Caco-2 (cell line): ENCODE results near the gene GRIN1. TPM values are rescaled to one million over a fixed set of nuclear protein-coding genes. Genes with fewer than 3 reads are reported as not detected.

ENCODE experiments used
- BruUV-seq: library from RNA; stranded (reverse); fragments of 400-500 nt; replicated peaks from 2 replicates; lab custom pipeline; 2021; lab: Mats Ljungman, UMichigan
- CTCF ChIA-PET: fragments of 300-600 bp; sonication (Branson Sonifier 250); formaldehyde crosslinking; loops from one replicate; lab custom pipeline; 2022; ENCODE audit warnings: antibody characterized with exemption; lab: Charles Lee
- POLR2A ChIA-PET: fragments of 300-600 bp; sonication (Branson Sonifier 250); formaldehyde crosslinking; loops from one replicate; lab custom pipeline; 2022; ENCODE audit warnings: antibody characterized with exemption; lab: Charles Lee
- DNase-seq, 2 experiments: peaks; one replicate each; pipeline versions ENCODE4 v3.0.0 to v3.0.0-alpha.2; 2020 to 2022
- H3K27me3 ChIP-seq: replicated peaks from 2 replicates; pipeline ENCODE4 v1.6.0; 2011; ENCODE audit warnings: low read length; ENCODE audit not compliant: control insufficient read depth, insufficient read depth
- H3K36me3 ChIP-seq: 2 replicates; pipeline ENCODE4 v1.5.1; 2011; ENCODE audit warnings: low read length; ENCODE audit not compliant: control insufficient read depth, insufficient read depth
- H3K4me1 ChIP-seq: fragments of 250-450 bp; sonication (Bioruptor Pico); 2 replicates; pipeline ENCODE4 v1.5.1; 2020; ENCODE audit warnings: mild to moderate bottlenecking
- H3K4me3 ChIP-seq: 2 replicates; pipeline ENCODE4 v1.5.1; 2011; ENCODE audit warnings: low read depth, mild to moderate bottlenecking, control low read depth, low read length
- H3K9me3 ChIP-seq: fragments of 250-450 bp; sonication (Bioruptor Pico); 2 replicates; pipeline ENCODE4 v1.5.1; 2020; ENCODE audit warnings: mild to moderate bottlenecking, moderate library complexity
- H3K27ac Mint-ChIP-seq: one replicate; pipeline ENCODE4 v1.8.0; 2022; ENCODE audit warnings: mixed read lengths; ENCODE audit not compliant: unreplicated experiment
- H3K27me3 Mint-ChIP-seq: one replicate; pipeline ENCODE4 v1.8.0; 2022; ENCODE audit warnings: mixed read lengths; ENCODE audit not compliant: insufficient read depth, unreplicated experiment
- H3K36me3 Mint-ChIP-seq: one replicate; pipeline ENCODE4 v1.8.0; 2022; ENCODE audit warnings: mild to moderate bottlenecking, mixed read lengths; ENCODE audit not compliant: insufficient read depth, unreplicated experiment
- H3K4me1 Mint-ChIP-seq: one replicate; pipeline ENCODE4 v1.8.0; 2022; ENCODE audit warnings: low read depth, mixed read lengths; ENCODE audit not compliant: unreplicated experiment
- H3K4me3 Mint-ChIP-seq: one replicate; pipeline ENCODE4 v1.8.0; 2022; ENCODE audit warnings: mild to moderate bottlenecking, moderate library complexity, mixed read lengths; ENCODE audit not compliant: unreplicated experiment
- H3K9me3 Mint-ChIP-seq: one replicate; pipeline ENCODE4 v1.8.0; 2022; ENCODE audit warnings: mixed read lengths; ENCODE audit not compliant: unreplicated experiment
- intact Hi-C: fragments of 100-400 bp; cut with micrococcal nuclease; formaldehyde crosslinking; loops from one replicate; pipeline ENCODE4 v1.10.0; 2022; ENCODE audit not compliant: unreplicated experiment
- microRNA-seq: library from miRNA; unstranded; fragments of <30 nt; microRNA quantifications from one replicate; pipeline ENCODE4 v1.2.0, GENCODE V29; 2022
- total RNA-seq: library from RNA; stranded (reverse); gene quantifications from 2 replicates; pipeline ENCODE4 v1.2.3, GENCODE V29; 2022
- TF ChIP-seq, protein P1 (sequence below), 2 experiments: fragments of 200-600 bp in 1 of 2; IDR thresholded peaks; 1 replicate in 1 of 2; 2 replicates in 1 of 2; pipeline versions ENCODE4 v1.5.1 to v1.8.0; 2011 to 2022; ENCODE audit warnings: antibody characterized with exemption in 1 of 2, control low read depth in 1 of 2, inconsistent platforms in 1 of 2, low read depth in 1 of 2, low read length in 1 of 2, mild to moderate bottlenecking in 1 of 2, moderate library complexity in 1 of 2; ENCODE audit not compliant: insufficient read depth in 1 of 2, severe bottlenecking in 1 of 2, unreplicated experiment in 1 of 2

GRIN1 gene
- total RNA-seq, 1 experiment from 2014 or later: 3.7 TPM

DNA sequence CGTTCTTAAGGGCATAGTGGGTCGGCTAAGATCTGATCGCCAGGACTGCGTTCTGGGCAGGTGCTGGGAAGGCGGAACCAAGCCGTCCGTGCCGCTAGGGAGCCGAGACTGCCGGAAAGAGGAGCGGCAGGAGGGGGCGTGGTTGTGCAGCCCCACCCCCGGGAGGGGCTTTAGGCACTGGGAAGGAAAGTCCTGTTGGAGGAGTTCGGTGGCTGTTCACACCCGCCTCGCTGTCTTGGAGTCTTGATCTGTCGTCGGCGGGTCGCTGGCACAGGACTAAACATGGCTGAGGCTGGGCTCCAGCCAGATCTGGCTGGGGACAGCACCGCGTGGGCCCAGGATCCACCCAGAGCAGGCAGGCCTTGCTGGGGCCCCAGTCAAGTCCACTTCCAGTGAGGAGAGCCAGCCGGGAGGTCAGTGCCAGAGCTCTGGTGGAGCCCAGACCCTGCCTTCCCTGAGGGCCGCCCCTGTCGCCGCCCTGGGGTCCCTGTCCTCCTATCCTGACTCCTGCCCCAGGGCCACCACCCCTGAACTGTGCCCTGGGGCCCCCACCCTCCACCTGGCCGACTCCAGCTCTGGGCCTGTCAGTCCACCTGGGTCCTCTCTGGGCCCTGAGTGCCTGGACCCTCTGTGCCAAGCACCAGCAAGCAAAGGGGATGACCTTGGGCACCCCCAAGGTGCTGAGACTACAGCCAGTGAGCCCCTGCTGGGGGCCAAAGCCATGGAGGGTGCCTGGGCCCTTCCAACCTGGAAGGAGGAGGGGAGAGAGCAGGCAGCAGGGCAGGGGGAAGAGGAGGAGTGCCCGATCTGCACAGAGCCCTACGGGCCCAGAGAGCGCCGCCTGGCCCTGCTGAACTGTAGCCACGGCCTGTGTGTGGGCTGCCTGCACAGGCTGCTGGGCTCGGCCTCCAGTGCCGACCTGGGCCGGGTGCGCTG lies 78.6 kb downstream of the GRIN1 start:
- Mint-ChIP-seq H3K4me3 (peak overlapping the region; percentile 66), H3K4me1 (peaks cover 6% of the 10 kb centered on the region), H3K27ac (peak overlapping the region; percentile 71), H3K9me3 (no peaks in the 10 kb centered on the region), H3K27me3 (no peaks in the 10 kb centered on the region), H3K36me3 (peaks cover 27% of the 10 kb centered on the region)
- peak overlapping the region; percentile 23 for H3K4me3 ChIP-seq
- H3K9me3 ChIP-seq: no peaks in the 10 kb centered on the region
- ChIA-PET CTCF (no interaction called here), POLR2A (interaction anchor here (0.6 to 0.8 kb wide), 2 partner anchors 12 to 23 kb away, joined by 3 read pairs; partner anchors contain the start of genes NDOR1, TMEM203 and TUBB4B)
- DNase-seq: peak; percentile 83 to 88
- H3K27me3 ChIP-seq: no peaks in the 10 kb centered on the region
- TSS peak; percentile 8 for BruUV-seq
- intact Hi-C loops: no loop called here
- TF ChIP-seq, protein P1, sequence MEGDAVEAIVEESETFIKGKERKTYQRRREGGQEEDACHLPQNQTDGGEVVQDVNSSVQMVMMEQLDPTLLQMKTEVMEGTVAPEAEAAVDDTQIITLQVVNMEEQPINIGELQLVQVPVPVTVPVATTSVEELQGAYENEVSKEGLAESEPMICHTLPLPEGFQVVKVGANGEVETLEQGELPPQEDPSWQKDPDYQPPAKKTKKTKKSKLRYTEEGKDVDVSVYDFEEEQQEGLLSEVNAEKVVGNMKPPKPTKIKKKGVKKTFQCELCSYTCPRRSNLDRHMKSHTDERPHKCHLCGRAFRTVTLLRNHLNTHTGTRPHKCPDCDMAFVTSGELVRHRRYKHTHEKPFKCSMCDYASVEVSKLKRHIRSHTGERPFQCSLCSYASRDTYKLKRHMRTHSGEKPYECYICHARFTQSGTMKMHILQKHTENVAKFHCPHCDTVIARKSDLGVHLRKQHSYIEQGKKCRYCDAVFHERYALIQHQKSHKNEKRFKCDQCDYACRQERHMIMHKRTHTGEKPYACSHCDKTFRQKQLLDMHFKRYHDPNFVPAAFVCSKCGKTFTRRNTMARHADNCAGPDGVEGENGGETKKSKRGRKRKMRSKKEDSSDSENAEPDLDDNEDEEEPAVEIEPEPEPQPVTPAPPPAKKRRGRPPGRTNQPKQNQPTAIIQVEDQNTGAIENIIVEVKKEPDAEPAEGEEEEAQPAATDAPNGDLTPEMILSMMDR (IDR thresholded peaks at IDR 0.05; ENCODE audit: insufficient read depth in 1 of 2, low read depth in 1 of 2, low read length in 1 of 2, severe bottlenecking in 1 of 2, unreplicated experiment in 1 of 2): no peak
- no peaks in the 10 kb centered on the region for H3K36me3 ChIP-seq
- H3K4me1 ChIP-seq: peaks cover 25% of the 10 kb centered on the region

DNA sequence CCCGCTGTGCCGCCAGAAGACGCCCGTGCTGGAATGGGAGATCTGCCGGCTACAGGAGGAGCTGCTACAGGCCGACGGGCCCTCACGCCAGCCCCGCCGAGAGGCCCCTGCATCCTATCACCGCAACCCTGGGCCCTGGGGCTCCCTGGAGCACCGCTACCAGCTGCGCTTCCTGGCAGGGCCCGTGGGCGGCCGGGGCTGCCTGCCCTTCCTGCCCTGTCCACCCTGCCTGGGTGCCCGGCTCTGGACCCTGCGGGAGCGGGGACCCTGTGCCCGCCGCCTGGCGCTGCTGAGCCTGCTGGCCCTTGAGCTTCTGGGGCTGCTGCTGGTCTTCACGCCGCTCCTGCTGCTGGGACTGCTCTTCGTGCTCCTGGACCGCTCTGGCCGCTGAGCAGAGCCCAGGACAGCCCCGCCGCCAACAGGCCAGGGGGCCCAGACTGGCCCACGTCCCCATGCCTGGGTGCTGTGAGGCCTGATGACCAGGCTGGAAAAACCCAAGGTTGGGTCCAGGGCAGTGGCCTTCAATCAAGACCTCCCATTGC lies 79.3 kb downstream of the GRIN1 start:
- Mint-ChIP-seq H3K9me3 (no peaks in the 10 kb centered on the region), H3K4me3 (peak overlapping the region; percentile 31), H3K27me3 (no peaks in the 10 kb centered on the region), H3K36me3 (peaks cover 33% of the 10 kb centered on the region), H3K27ac (no peak overlapping the region), H3K4me1 (peaks cover 6% of the 10 kb centered on the region)
- H3K9me3 ChIP-seq: no peaks in the 10 kb centered on the region
- DNase-seq: no peak
- BruUV-seq: no TSS peak
- peaks cover 25% of the 10 kb centered on the region for H3K4me1 ChIP-seq
- POLR2A ChIA-PET: interaction anchor here (0.5 to 0.6 kb wide), 2 partner anchors 13 to 28 kb away, joined by 3 to 5 read pairs; partner anchors contain the start of genes NDOR1 and TMEM203
- CTCF ChIA-PET: interaction anchor here (0.8 kb wide), 2 partner anchors 18 to 189 kb away, joined by 3 to 8 read pairs; no protein-coding TSS in a partner anchor
- TF ChIP-seq, protein P1 (IDR thresholded peaks at IDR 0.05; ENCODE audit: insufficient read depth in 1 of 2, low read depth in 1 of 2, low read length in 1 of 2, severe bottlenecking in 1 of 2, unreplicated experiment in 1 of 2): no peak
- H3K36me3 ChIP-seq: no peaks in the 10 kb centered on the region
- no peak overlapping the region for H3K4me3 ChIP-seq
- no peaks in the 10 kb centered on the region for H3K27me3 ChIP-seq
- intact Hi-C loops: no loop called here

Small RNAs within 50 kb of the gene (microRNA-seq; reads per million reads assigned to microRNA genes)
- not detected for gene MIR3621

Other genes with a start within 250 kb of the GRIN1 start
- 66.8 and 76.1 TPM in 2 replicates for gene FBXW5, start 194.4 kb upstream of the GRIN1 start, total RNA-seq
- 0.77 and 1.3 TPM in 2 replicates for gene C8G, start 193.9 kb upstream of the GRIN1 start, total RNA-seq
- 20.0 and 23.2 TPM in 2 replicates for gene LCN12, start 186.9 kb upstream of the GRIN1 start, total RNA-seq
- gene PTGDS, start 161.7 kb upstream of the GRIN1 start, total RNA-seq: not detected in 2 replicates
- not detected in 2 replicates for gene LCNL1, start 156.2 kb upstream of the GRIN1 start, total RNA-seq
- 66.2 TPM in 2 replicates for gene PAXX, start 146.7 kb upstream of the GRIN1 start, total RNA-seq
- gene CLIC3, start 142.6 kb upstream of the GRIN1 start, total RNA-seq: 4.5 and 4.7 TPM in 2 replicates
- 22.6 and 27.3 TPM in 2 replicates for gene ABCA2, start 110.9 kb upstream of the GRIN1 start, total RNA-seq
- not detected in 2 replicates for gene FUT7, start 107.1 kb upstream of the GRIN1 start, total RNA-seq
- 44.1 and 49.2 TPM in 2 replicates for gene NPDC1, start 93.0 kb upstream of the GRIN1 start, total RNA-seq
- gene ENTPD2, start 85.1 kb upstream of the GRIN1 start, total RNA-seq: 2.9 and 3.4 TPM in 2 replicates
- gene SAPCD2, start 68.6 kb upstream of the GRIN1 start, total RNA-seq: 53.3 and 57.5 TPM in 2 replicates
- 22.7 and 24.6 TPM in 2 replicates for gene UAP1L1, start 61.6 kb upstream of the GRIN1 start, total RNA-seq
- 57.7 and 58.0 TPM in 2 replicates for gene MAN1B1, start 52.2 kb upstream of the GRIN1 start, total RNA-seq
- 230 and 247 TPM in 2 replicates for gene DPP7, start 24.4 kb upstream of the GRIN1 start, total RNA-seq
- gene LRRC26, start 30.9 kb downstream of the GRIN1 start, total RNA-seq: 2.9 and 3.0 TPM in 2 replicates
- 0.70 TPM in 1 of 2 replicates, not detected in the other for gene TMEM210, start 32.9 kb downstream of the GRIN1 start, total RNA-seq
- gene ANAPC2, start 49.4 kb downstream of the GRIN1 start, total RNA-seq: 66.8 and 67.5 TPM in 2 replicates
- gene SSNA1, start 49.5 kb downstream of the GRIN1 start, total RNA-seq: 62.3 and 62.7 TPM in 2 replicates
- 34.2 and 37.7 TPM in 2 replicates for gene TPRN, start 61.6 kb downstream of the GRIN1 start, total RNA-seq
- gene TMEM203, start 66.5 kb downstream of the GRIN1 start, total RNA-seq: 36.9 and 38.4 TPM in 2 replicates
- 29.0 and 31.8 TPM in 2 replicates for gene NDOR1, start 66.5 kb downstream of the GRIN1 start, total RNA-seq
- 6.3 and 6.5 TPM in 2 replicates for gene RNF208, start 83.1 kb downstream of the GRIN1 start, total RNA-seq
- 1.7 and 1.8 TPM in 2 replicates for gene CYSRT1, start 86.0 kb downstream of the GRIN1 start, total RNA-seq
- gene RNF224, start 88.3 kb downstream of the GRIN1 start, total RNA-seq: 0.27 TPM in 1 of 2 replicates, not detected in the other
- gene SLC34A3, start 91.7 kb downstream of the GRIN1 start, total RNA-seq: 0.19 TPM in 1 of 2 replicates, not detected in the other
- gene TUBB4B, start 102.1 kb downstream of the GRIN1 start, total RNA-seq: 481 and 487 TPM in 2 replicates
- gene STPG3, start 112.1 kb downstream of the GRIN1 start, total RNA-seq: not detected in 2 replicates
- gene NELFB, start 116.2 kb downstream of the GRIN1 start, total RNA-seq: 79.1 and 79.8 TPM in 2 replicates
- gene TOR4A, start 138.6 kb downstream of the GRIN1 start, total RNA-seq: 1.8 and 1.9 TPM in 2 replicates
- 22.1 and 24.7 TPM in 2 replicates for gene NRARP, start 163.1 kb downstream of the GRIN1 start, total RNA-seq